ENCODE measurements around the gene MIDN. TPM values are rescaled to one million over a fixed set of nuclear protein-coding genes. Genes with fewer than 3 reads are reported as not detected.

The MIDN gene
- total and polyA plus RNA-seq, 5 donors from 2014 or later: 1.4 to 126 (median 2.1) TPM

- no peak overlapping the region for H3K27ac ChIP-seq (ENCODE audit: insufficient read depth, low read length, poor library complexity, severe bottlenecking)
- peaks cover 0 to 2% (median 0%) of the 10 kb centered on the region in 7 donors for H3K9me3 Mint-ChIP-seq
- no peak overlapping the region for H3K4me3 ChIP-seq (ENCODE audit: low read depth, low read length)
- H3K9me3 ChIP-seq (ENCODE audit: control insufficient read depth in 2 of 2, low read length in 2 of 2): no peaks in the 10 kb centered on the region
- H3K4me1 Mint-ChIP-seq: peaks cover 0 to 7% (median 2%) of the 10 kb centered on the region in 4 donors
- DNase-seq (no peak), ATAC-seq (ENCODE audit: low read depth in 2 of 2) (no peak)
- no peaks in the 10 kb centered on the region for H3K36me3 ChIP-seq (ENCODE audit: control insufficient read depth, insufficient read depth, low read length)
- no peak overlapping the region for H3K4me3 Mint-ChIP-seq
- peaks cover under 1% of the 10 kb centered on the region for H3K27me3 ChIP-seq (ENCODE audit: control insufficient read depth, insufficient read depth, low read length)
- H3K4me1 ChIP-seq (ENCODE audit: control insufficient read depth, insufficient read depth, low read length, poor library complexity, severe bottlenecking): peaks cover 5% of the 10 kb centered on the region
- no peak overlapping the region for H3K27ac Mint-ChIP-seq
- no peaks in the 10 kb centered on the region for H3K36me3 Mint-ChIP-seq
- H3K27me3 Mint-ChIP-seq: peaks cover 22% of the 10 kb centered on the region
These were observed 41.3 kb downstream of the MIDN start for GRCh38 chr19:1289686-1290025.

GRCh38 chr19:1290196-1290702 is 41.9 kb downstream of the MIDN start:
- Histone ChIP-seq H3K36me3 (ENCODE audit: control insufficient read depth, insufficient read depth, low read length) (no peaks in the 10 kb centered on the region), H3K4me1 (ENCODE audit: control insufficient read depth, insufficient read depth, low read length, poor library complexity, severe bottlenecking) (peaks cover 11% of the 10 kb centered on the region), H3K27ac (ENCODE audit: insufficient read depth, low read length, poor library complexity, severe bottlenecking) (no peak overlapping the region), H3K4me3 (ENCODE audit: low read depth, low read length) (no peak overlapping the region), H3K9me3 (ENCODE audit: control insufficient read depth in 2 of 2, low read length in 2 of 2) (no peaks in the 10 kb centered on the region), H3K27me3 (ENCODE audit: control insufficient read depth, insufficient read depth, low read length) (no peaks in the 10 kb centered on the region)
- DNase-seq (no peak), ATAC-seq (ENCODE audit: low read depth in 2 of 2) (no peak)
- Mint-ChIP-seq H3K27ac (no peak overlapping the region), H3K4me1 (peaks cover 0 to 9% (median 0%) of the 10 kb centered on the region in 4 donors), H3K27me3 (peaks cover 16% of the 10 kb centered on the region), H3K4me3 (no peak overlapping the region), H3K36me3 (no peaks in the 10 kb centered on the region), H3K9me3 (no peaks in the 10 kb centered on the region)

GRCh38 chr19:1290703-1291651 is 42.6 kb downstream of the MIDN start:
- Mint-ChIP-seq H3K27me3 (peaks cover 14% of the 10 kb centered on the region), H3K9me3 (no peaks in the 10 kb centered on the region), H3K27ac (no peak overlapping the region), H3K36me3 (no peaks in the 10 kb centered on the region), H3K4me1 (peaks cover 0 to 9% (median 0%) of the 10 kb centered on the region in 4 donors), H3K4me3 (no peak overlapping the region)
- DNase-seq (no peak), ATAC-seq (ENCODE audit: low read depth in 2 of 2) (no peak)
- Histone ChIP-seq H3K36me3 (ENCODE audit: control insufficient read depth, insufficient read depth, low read length) (no peaks in the 10 kb centered on the region), H3K4me3 (ENCODE audit: low read depth, low read length) (no peak overlapping the region), H3K9me3 (ENCODE audit: control insufficient read depth in 2 of 2, low read length in 2 of 2) (no peaks in the 10 kb centered on the region), H3K4me1 (ENCODE audit: control insufficient read depth, insufficient read depth, low read length, poor library complexity, severe bottlenecking) (peaks cover 16% of the 10 kb centered on the region), H3K27me3 (ENCODE audit: control insufficient read depth, insufficient read depth, low read length) (no peaks in the 10 kb centered on the region), H3K27ac (ENCODE audit: insufficient read depth, low read length, poor library complexity, severe bottlenecking) (no peak overlapping the region)

- ATAC-seq (ENCODE audit: low read depth in 2 of 2): no peak
- Histone ChIP-seq H3K4me3 (ENCODE audit: low read depth, low read length) (no peak overlapping the region), H3K9me3 (ENCODE audit: control insufficient read depth in 2 of 2, low read length in 2 of 2) (no peaks in the 10 kb centered on the region), H3K4me1 (ENCODE audit: control insufficient read depth, insufficient read depth, low read length, poor library complexity, severe bottlenecking) (peaks cover 11% of the 10 kb centered on the region), H3K36me3 (ENCODE audit: control insufficient read depth, insufficient read depth, low read length) (no peaks in the 10 kb centered on the region), H3K27ac (ENCODE audit: insufficient read depth, low read length, poor library complexity, severe bottlenecking) (no peak overlapping the region), H3K27me3 (ENCODE audit: control insufficient read depth, insufficient read depth, low read length) (no peaks in the 10 kb centered on the region)
- peaks cover 0 to 6% (median 0%) of the 10 kb centered on the region in 4 donors for H3K4me1 Mint-ChIP-seq
- no peaks in the 10 kb centered on the region for H3K36me3 Mint-ChIP-seq
- no peak for DNase-seq
- H3K27ac Mint-ChIP-seq: no peak overlapping the region
- H3K4me3 Mint-ChIP-seq: no peak overlapping the region
- no peaks in the 10 kb centered on the region for H3K9me3 Mint-ChIP-seq
- H3K27me3 Mint-ChIP-seq: peaks cover 10% of the 10 kb centered on the region
These were observed 43.5 kb downstream of the MIDN start for GRCh38 chr19:1291761-1292418.

GRCh38 chr19:1292419-1293151 is 44.2 kb downstream of the MIDN start:
- Histone ChIP-seq H3K4me1 (ENCODE audit: control insufficient read depth, insufficient read depth, low read length, poor library complexity, severe bottlenecking) (peaks cover 11% of the 10 kb centered on the region), H3K4me3 (ENCODE audit: low read depth, low read length) (no peak overlapping the region), H3K9me3 (ENCODE audit: control insufficient read depth in 2 of 2, low read length in 2 of 2) (no peaks in the 10 kb centered on the region), H3K27me3 (ENCODE audit: control insufficient read depth, insufficient read depth, low read length) (no peaks in the 10 kb centered on the region), H3K27ac (ENCODE audit: insufficient read depth, low read length, poor library complexity, severe bottlenecking) (no peak overlapping the region), H3K36me3 (ENCODE audit: control insufficient read depth, insufficient read depth, low read length) (no peaks in the 10 kb centered on the region)
- H3K9me3 Mint-ChIP-seq: peaks cover 0 to 2% (median 0%) of the 10 kb centered on the region in 7 donors
- ATAC-seq (ENCODE audit: low read depth in 2 of 2) (no peak), DNase-seq (no peak)
- peak overlapping the region in 1 of 4 donors; percentile 38 for H3K4me3 Mint-ChIP-seq
- H3K27me3 Mint-ChIP-seq: peaks cover 10% of the 10 kb centered on the region
- H3K4me1 Mint-ChIP-seq: peaks cover 0 to 6% (median 0%) of the 10 kb centered on the region in 4 donors
- H3K36me3 Mint-ChIP-seq: no peaks in the 10 kb centered on the region
- no peak overlapping the region for H3K27ac Mint-ChIP-seq

GRCh38 chr19:1293782-1294604 is 45.6 kb downstream of the MIDN start:
- ATAC-seq (ENCODE audit: low read depth in 2 of 2) (no peak), DNase-seq (no peak)
- Mint-ChIP-seq H3K9me3 (peaks cover 0 to 2% (median 0%) of the 10 kb centered on the region in 7 donors), H3K27me3 (peaks cover 10% of the 10 kb centered on the region), H3K4me1 (peaks cover 0 to 6% (median 0%) of the 10 kb centered on the region in 4 donors), H3K27ac (no peak overlapping the region), H3K36me3 (no peaks in the 10 kb centered on the region), H3K4me3 (no peak overlapping the region)
- H3K27ac ChIP-seq (ENCODE audit: insufficient read depth, low read length, poor library complexity, severe bottlenecking): no peak overlapping the region
- no peak overlapping the region for H3K4me3 ChIP-seq (ENCODE audit: low read depth, low read length)
- H3K4me1 ChIP-seq (ENCODE audit: control insufficient read depth, insufficient read depth, low read length, poor library complexity, severe bottlenecking): peaks cover 11% of the 10 kb centered on the region
- H3K27me3 ChIP-seq (ENCODE audit: control insufficient read depth, insufficient read depth, low read length): no peaks in the 10 kb centered on the region
- no peaks in the 10 kb centered on the region for H3K9me3 ChIP-seq (ENCODE audit: control insufficient read depth in 2 of 2, low read length in 2 of 2)
- no peaks in the 10 kb centered on the region for H3K36me3 ChIP-seq (ENCODE audit: control insufficient read depth, insufficient read depth, low read length)

- no peak overlapping the region for H3K27ac ChIP-seq (ENCODE audit: insufficient read depth, low read length, poor library complexity, severe bottlenecking)
- ATAC-seq (ENCODE audit: low read depth in 2 of 2) (no peak), DNase-seq (no peak)
- Mint-ChIP-seq H3K9me3 (peaks cover 0 to 2% (median 0%) of the 10 kb centered on the region in 7 donors), H3K27me3 (peaks cover 10% of the 10 kb centered on the region), H3K4me3 (no peak overlapping the region), H3K36me3 (no peaks in the 10 kb centered on the region), H3K4me1 (peaks cover 0 to 6% (median 0%) of the 10 kb centered on the region in 4 donors), H3K27ac (no peak overlapping the region)
- no peaks in the 10 kb centered on the region for H3K36me3 ChIP-seq (ENCODE audit: control insufficient read depth, insufficient read depth, low read length)
- no peak overlapping the region for H3K4me3 ChIP-seq (ENCODE audit: low read depth, low read length)
- peaks cover 11% of the 10 kb centered on the region for H3K4me1 ChIP-seq (ENCODE audit: control insufficient read depth, insufficient read depth, low read length, poor library complexity, severe bottlenecking)
- H3K27me3 ChIP-seq (ENCODE audit: control insufficient read depth, insufficient read depth, low read length): no peaks in the 10 kb centered on the region
- H3K9me3 ChIP-seq (ENCODE audit: control insufficient read depth in 2 of 2, low read length in 2 of 2): no peaks in the 10 kb centered on the region
These were observed 46.3 kb downstream of the MIDN start for GRCh38 chr19:1294688-1295087.
